H9 (cell line): ENCODE results near the gene SPA17. TPM values are rescaled to one million over a fixed set of nuclear protein-coding genes. Genes with fewer than 3 reads are reported as not detected.

Experiments
- DNase-seq: peaks from one replicate; pipeline ENCODE4 v3.0.0-alpha.2; 2017
- H2AFZ ChIP-seq: one replicate; pipeline ENCODE4 v1.6.1; 2013; ENCODE audit warnings: mild to moderate bottlenecking, low read length, control low read depth, moderate library complexity
- H2AK5ac ChIP-seq: 2 replicates; pipeline ENCODE4 v1.6.1; 2013; ENCODE audit warnings: low read length, control low read depth, mixed read lengths; ENCODE audit not compliant: insufficient read length
- H2BK120ac ChIP-seq: one replicate; pipeline ENCODE4 v1.6.1; 2013; ENCODE audit warnings: low read depth, mild to moderate bottlenecking, low read length, control low read depth, inconsistent platforms; ENCODE audit not compliant: poor library complexity, severe bottlenecking
- H2BK12ac ChIP-seq: 2 replicates; pipeline ENCODE4 v1.6.1; 2013; ENCODE audit warnings: low read length, control low read depth, mixed read lengths, low read depth; ENCODE audit not compliant: insufficient read length
- H2BK15ac ChIP-seq: 2 replicates; pipeline ENCODE4 v1.6.1; 2013; ENCODE audit warnings: low read depth, low read length, control low read depth
- H2BK20ac ChIP-seq: one replicate; pipeline ENCODE4 v1.6.1; 2013; ENCODE audit warnings: low read depth, mild to moderate bottlenecking, low read length, control low read depth, inconsistent platforms; ENCODE audit not compliant: poor library complexity, severe bottlenecking
- H2BK5ac ChIP-seq: 2 replicates; pipeline ENCODE4 v1.6.1; 2013; ENCODE audit warnings: low read length, control low read depth, mixed read lengths; ENCODE audit not compliant: insufficient read length
- H3K14ac ChIP-seq: 2 replicates; pipeline ENCODE4 v1.6.1; 2013; ENCODE audit warnings: low read length, control low read depth; ENCODE audit not compliant: insufficient read depth
- H3K18ac ChIP-seq: 2 replicates; pipeline ENCODE4 v1.6.1; 2013; ENCODE audit warnings: low read depth, mild to moderate bottlenecking, mixed read lengths, low read length, control low read depth; ENCODE audit not compliant: insufficient read length
- H3K23ac ChIP-seq: 2 replicates; pipeline ENCODE4 v1.6.1; 2013; ENCODE audit warnings: low read length, control low read depth, mixed read lengths, low read depth; ENCODE audit not compliant: insufficient read length
- H3K23me2 ChIP-seq: 2 replicates; pipeline ENCODE4 v1.6.1; 2013; ENCODE audit warnings: low read depth, mild to moderate bottlenecking, mixed read lengths, low read length, control low read depth; ENCODE audit not compliant: insufficient read length, poor library complexity, severe bottlenecking
- H3K27ac ChIP-seq: 2 replicates; pipeline ENCODE4 v1.5.1; 2013; ENCODE audit warnings: low read length, control low read depth, mixed read lengths, low read depth; ENCODE audit not compliant: insufficient read length
- H3K27me3 ChIP-seq: 2 replicates; pipeline ENCODE4 v1.6.1; 2013; ENCODE audit warnings: low read length, control low read depth, inconsistent platforms; ENCODE audit not compliant: insufficient read depth
- H3K4ac ChIP-seq: 2 replicates; pipeline ENCODE4 v1.6.1; 2013; ENCODE audit warnings: low read depth, mild to moderate bottlenecking, control low read depth, inconsistent platforms, low read length, moderate library complexity
- H3K4me1 ChIP-seq: 2 replicates; pipeline ENCODE4 v1.6.1; 2013; ENCODE audit warnings: low read length, control low read depth, inconsistent platforms; ENCODE audit not compliant: insufficient read depth
- H3K4me2 ChIP-seq: 2 replicates; pipeline ENCODE4 v1.6.1; 2013; ENCODE audit warnings: low read length, control low read depth, mixed read lengths; ENCODE audit not compliant: insufficient read length, insufficient read depth
- H3K56ac ChIP-seq: 2 replicates; pipeline ENCODE4 v1.6.1; 2013; ENCODE audit warnings: low read depth, mild to moderate bottlenecking, mixed read lengths, low read length, control low read depth; ENCODE audit not compliant: insufficient read length
- H3K79me1 ChIP-seq: 2 replicates; pipeline ENCODE4 v1.6.1; 2013; ENCODE audit warnings: low read depth, mild to moderate bottlenecking, moderate library complexity, low read length, control low read depth, inconsistent platforms; ENCODE audit not compliant: insufficient read depth, poor library complexity, severe bottlenecking
- H3K79me2 ChIP-seq: 2 replicates; pipeline ENCODE4 v1.6.1; 2013; ENCODE audit warnings: low read length, control low read depth, inconsistent platforms; ENCODE audit not compliant: insufficient read depth
- H3K9ac ChIP-seq: 2 replicates; pipeline ENCODE4 v1.6.1; 2013; ENCODE audit warnings: low read length, control low read depth, mixed read lengths; ENCODE audit not compliant: insufficient read length; ENCODE audit errors: extremely low read depth
- H3K9me3 ChIP-seq: one replicate; pipeline ENCODE4 v1.6.1; 2013; ENCODE audit warnings: low read depth, low read length, inconsistent platforms; ENCODE audit not compliant: control insufficient read depth
- H3T11ph ChIP-seq: one replicate; pipeline ENCODE4 v1.6.1; 2013; ENCODE audit warnings: mild to moderate bottlenecking, low read length, control low read depth, inconsistent platforms
- H4K20me1 ChIP-seq: one replicate; pipeline ENCODE4 v1.6.1; 2013; ENCODE audit not compliant: control insufficient read depth, insufficient read length, insufficient read depth
- H4K5ac ChIP-seq: 2 replicates; pipeline ENCODE4 v1.6.1; 2013; ENCODE audit warnings: low read depth, mild to moderate bottlenecking, mixed read lengths, low read length, control low read depth; ENCODE audit not compliant: insufficient read length
- H4K8ac ChIP-seq: replicated peaks from 2 replicates; pipeline ENCODE4 v1.6.1; 2013; ENCODE audit warnings: low read length, control low read depth, mixed read lengths, low read depth; ENCODE audit not compliant: insufficient read length
- H4K91ac ChIP-seq: 2 replicates; pipeline ENCODE4 v1.6.1; 2013; ENCODE audit warnings: low read depth, mild to moderate bottlenecking, moderate library complexity, mixed read lengths, low read length, control low read depth; ENCODE audit not compliant: insufficient read length
- H3K27ac Mint-ChIP-seq, 3 experiments: 2 replicates in 2 of 3; 3 replicates in 1 of 3; pipeline ENCODE4 v1.8.0; 2020 to 2021; ENCODE audit warnings: mixed read lengths in 3 of 3, mild to moderate bottlenecking in 1 of 3, moderate library complexity in 1 of 3
- H3K27me3 Mint-ChIP-seq: 2 replicates; pipeline ENCODE4 v1.8.0; 2021; ENCODE audit warnings: low read depth, mild to moderate bottlenecking, moderate library complexity, mixed read lengths
- H3K36me3 Mint-ChIP-seq, 3 experiments: 2 replicates in 2 of 3; 3 replicates in 1 of 3; pipeline ENCODE4 v1.8.0; 2020 to 2021; ENCODE audit warnings: low read depth in 3 of 3, mixed read lengths in 3 of 3; ENCODE audit not compliant: insufficient read depth in 1 of 3
- H3K4me1 Mint-ChIP-seq, 2 experiments: 2 replicates each; pipeline ENCODE4 v1.8.0; 2020; ENCODE audit warnings: mixed read lengths in 2 of 2
- H3K4me3 Mint-ChIP-seq, 2 experiments: 2 replicates in 1 of 2; 3 replicates in 1 of 2; pipeline ENCODE4 v1.8.0; 2020 to 2021; ENCODE audit warnings: mild to moderate bottlenecking in 2 of 2, mixed read lengths in 2 of 2, moderate library complexity in 1 of 2
- H3K9me3 Mint-ChIP-seq, 2 experiments: 2 replicates in 1 of 2; 3 replicates in 1 of 2; pipeline ENCODE4 v1.8.0; 2020; ENCODE audit warnings: mild to moderate bottlenecking in 2 of 2, mixed read lengths in 2 of 2, moderate library complexity in 1 of 2
- CTCF ChIP-seq: fragments of 200-600 bp; sonication (generic); conservative IDR thresholded peaks from 3 replicates; pipeline ENCODE4 v1.8.0; 2021; ENCODE audit warnings: antibody characterized with exemption, mild to moderate bottlenecking
- WGBS: extraction: QIAGEN DNeasy Blood & Tissue Kit; methylation state at CpG from one replicate; pipeline ENCODE4 v1.1.7; 2013; ENCODE audit warnings: missing lambda C conversion rate, low lambda C conversion rate, mixed read lengths; ENCODE audit not compliant: insufficient read length; ENCODE audit errors: extremely low coverage; 5-methylcytosine and 5-hydroxymethylcytosine counted together
- total RNA-seq: library from RNA; stranded (reverse); gene quantifications from 2 replicates; pipeline ENCODE4 v1.2.1, GENCODE V29; 2021

Gene SPA17
- total RNA-seq, 1 experiment from 2014 or later = 6.9 TPM

GRCh38 chr11:124678416-124678815 is 4.7 kb downstream of the SPA17 start:
- H2AK5ac ChIP-seq = no peak overlapping the region
- no peaks in the 10 kb centered on the region for H3K79me1 ChIP-seq
- H2BK15ac ChIP-seq = no peak overlapping the region
- TF ChIP-seq CTCF = no peak
- no peak overlapping the region for H3K4ac ChIP-seq
- H4K91ac ChIP-seq = no peak overlapping the region
- H3K9ac ChIP-seq = no peak overlapping the region
- no peaks in the 10 kb centered on the region for H3K4me1 ChIP-seq
- H3K23me2 ChIP-seq = peaks cover 6% of the 10 kb centered on the region
- H3K14ac ChIP-seq = no peak overlapping the region
- DNase-seq = no peak
- H3K9me3 ChIP-seq = no peaks in the 10 kb centered on the region
- Mint-ChIP-seq H3K4me3 (no peak overlapping the region), H3K9me3 (peaks cover 2 to 11% of the 10 kb centered on the region in 2 experiments; a peak in 4 of 5 replicates), H3K36me3 (peaks cover 0 to 6% (median 3%) of the 10 kb centered on the region in 3 experiments; a peak in 5 of 7 replicates), H3K27me3 (no peaks in the 10 kb centered on the region; the same call in 1 of the 2 replicates), H3K4me1 (peaks cover 0 to 7% of the 10 kb centered on the region in 2 experiments; a peak in 3 of 4 replicates), H3K27ac (no peak overlapping the region)
- no peak overlapping the region for H2BK5ac ChIP-seq
- no peak overlapping the region for H4K5ac ChIP-seq
- no peak overlapping the region for H2BK12ac ChIP-seq
- H3K79me2 ChIP-seq = no peaks in the 10 kb centered on the region
- no peak overlapping the region for H3K4me2 ChIP-seq
- H3K27me3 ChIP-seq = no peaks in the 10 kb centered on the region
- no peak overlapping the region for H3K23ac ChIP-seq
- H3K18ac ChIP-seq = no peak overlapping the region
- H2BK120ac ChIP-seq = no peak overlapping the region
- no peak overlapping the region for H2AFZ ChIP-seq
- H2BK20ac ChIP-seq = no peak overlapping the region
- no peak overlapping the region for H4K8ac ChIP-seq
- no peak overlapping the region for H3K27ac ChIP-seq
- no peak overlapping the region for H3T11ph ChIP-seq
- H3K56ac ChIP-seq = no peak overlapping the region
- WGBS = no CpG with 5 or more reads among the region's 5 CpGs
- H4K20me1 ChIP-seq = no peaks in the 10 kb centered on the region
